HepG2 (cell line): ENCODE measurements around the gene VPS26B. TPM values are rescaled to one million over a fixed set of nuclear protein-coding genes. Genes with fewer than 3 reads are reported as not detected.

ENCODE experiments used
- ATAC-seq: fragments of 200-7000 bp; cut with Tn5 transposase; 3 replicates; pipeline ENCODE4 v1.9.1; 2020; ENCODE audit warnings: mild to moderate bottlenecking, moderate library complexity
- BruUV-seq: library from RNA; stranded (reverse); fragments of 400-500 nt; replicated peaks from 2 replicates; lab custom pipeline; 2021; lab: Mats Ljungman, UMichigan
- CTCF ChIA-PET: fragments of 300-600 bp; formaldehyde crosslinking; extraction: SDS; loops from one replicate; lab custom pipeline; 2021; ENCODE audit warnings: low total read pairs, inconsistent platforms, low intra/inter-chr PET ratio; lab: Yijun Ruan, JAX
- POLR2A ChIA-PET: fragments of 350-600 bp; sonication (Branson Sonifier 250); formaldehyde crosslinking; loops from one replicate; lab custom pipeline; 2020; ENCODE audit warnings: antibody characterized with exemption, inconsistent platforms; lab: Yijun Ruan, JAX
- DNase-seq: peaks from one replicate; pipeline ENCODE4 v3.0.0-alpha.2; 2015; ENCODE audit warnings: low spot score
- FAIRE-seq: peaks from 3 replicates; lab custom pipeline; 2011; peaks lifted over from hg19 to GRCh38; lab: Jason Lieb, UNC
- H2AFZ ChIP-seq: one replicate; pipeline ENCODE4 v1.6.1; 2011; ENCODE audit warnings: low read length, inconsistent platforms
- H3K27ac ChIP-seq: fragments of 300-600 bp; 3 replicates; pipeline ENCODE4 v1.8.0; 2011; ENCODE audit warnings: mixed run types, mild to moderate bottlenecking, mixed read lengths, low read length, inconsistent platforms; ENCODE audit not compliant: insufficient read depth; ENCODE audit errors: extremely low read length
- H3K27me3 ChIP-seq, 2 experiments: fragments of 200-600 bp in 1 of 2; 2 replicates in 1 of 2; 3 replicates in 1 of 2; pipeline versions ENCODE4 v1.6.0 to v1.8.0; 2011; ENCODE audit warnings: low read length in 2 of 2, mild to moderate bottlenecking in 2 of 2, moderate library complexity in 2 of 2, inconsistent platforms in 1 of 2; ENCODE audit not compliant: insufficient read depth in 2 of 2, control insufficient read depth in 1 of 2
- H3K36me3 ChIP-seq, 2 experiments: fragments of 200-600 bp in 1 of 2; replicated peaks in 1 of 2; 2 replicates in 1 of 2; 3 replicates in 1 of 2; pipeline versions ENCODE4 v1.5.1 to v1.8.0; 2011; ENCODE audit warnings: low read length in 2 of 2, inconsistent platforms in 1 of 2; ENCODE audit not compliant: insufficient read depth in 2 of 2, control insufficient read depth in 1 of 2
- H3K4me1 ChIP-seq: 2 replicates; pipeline ENCODE4 v1.5.1; 2012; ENCODE audit warnings: low read length, inconsistent platforms; ENCODE audit not compliant: insufficient read depth
- H3K4me2 ChIP-seq: 2 replicates; pipeline ENCODE4 v1.6.0; 2011; ENCODE audit warnings: low read depth, low read length, inconsistent platforms
- H3K4me3 ChIP-seq, 3 experiments: fragments of 200-600 bp in 1 of 3; sonication (generic), shearing (Covaris generic) in 1 of 3; replicated peaks in 1 of 3; 2 replicates each; pipeline ENCODE4 v1.5.1; 2011 to 2016; ENCODE audit warnings: low read length in 3 of 3, inconsistent platforms in 2 of 3, low read depth in 2 of 3, mild to moderate bottlenecking in 2 of 3, control low read depth in 1 of 3, mixed read lengths in 1 of 3; ENCODE audit not compliant: insufficient read depth in 1 of 3
- H3K79me2 ChIP-seq: one replicate; pipeline ENCODE4 v1.6.1; 2011; ENCODE audit warnings: low read length, inconsistent platforms; ENCODE audit not compliant: insufficient read depth
- H3K9ac ChIP-seq: 2 replicates; pipeline ENCODE4 v1.6.0; 2011; ENCODE audit warnings: mild to moderate bottlenecking, low read depth, low read length, inconsistent platforms; ENCODE audit not compliant: insufficient read depth
- H3K9me3 ChIP-seq: 2 replicates; pipeline ENCODE4 v1.5.1; 2012; ENCODE audit warnings: mild to moderate bottlenecking, low read length
- H4K20me1 ChIP-seq: 2 replicates; pipeline ENCODE4 v1.6.0; 2011; ENCODE audit warnings: inconsistent platforms, mild to moderate bottlenecking, low read length, moderate library complexity; ENCODE audit not compliant: insufficient read depth
- HOXD1 ChIP-seq: sonication (generic); formaldehyde crosslinking; IDR thresholded peaks from 2 replicates; pipeline ENCODE4 v1.5.0; 2020; ENCODE audit warnings: missing genetic modification reagents
- SALL1 ChIP-seq: sonication (generic); formaldehyde crosslinking; IDR thresholded peaks from 2 replicates; pipeline ENCODE4 v1.8.0; 2022; ENCODE audit warnings: mild to moderate bottlenecking, missing genetic modification reagents
- ZBTB7A ChIP-seq: sonication (generic); formaldehyde crosslinking; IDR thresholded peaks from 2 replicates; pipeline ENCODE4 v1.8.0; 2022; ENCODE audit warnings: mild to moderate bottlenecking, missing genetic modification reagents
- ZNF7 ChIP-seq: IDR thresholded peaks from 2 replicates; pipeline ENCODE4 v1.6.1; 2016; ENCODE audit warnings: missing biosample characterization, missing genetic modification reagents
- ZNF768 ChIP-seq: sonication (generic); formaldehyde crosslinking; IDR thresholded peaks from 2 replicates; pipeline ENCODE4 v1.4.0; 2020; ENCODE audit warnings: missing genetic modification reagents
- WGBS: methylation state at CpG from one replicate; pipeline ENCODE4 v1.1.6; 2017; ENCODE audit warnings: low lambda C conversion rate; 5-methylcytosine and 5-hydroxymethylcytosine counted together
- in situ Hi-C: cut with HindIII; loops from 2 replicates; pipeline ENCODE4 v1.10.0; 2017; ENCODE audit warnings: low pct_unique_long_range_greater_than_20kb; ENCODE audit not compliant: extremely low pct_ligation_motif_present
- intact Hi-C: fragments of 100-400 bp; cut with micrococcal nuclease; formaldehyde crosslinking; loops from one replicate; pipeline ENCODE4 v1.10.0; 2022; ENCODE audit not compliant: unreplicated experiment
- polyA plus RNA-seq, 8 experiments: library from polyadenylated mRNA; depleted of rRNA in 3 of 8; stranded (reverse) in 7 of 8; unstranded in 1 of 8; fragments of >200 nt; fragmentation: Illumina TruSeq in 4 of 8; extraction: Trizol in 4 of 8; gene quantifications; 2 replicates each; pipeline versions ENCODE4 v1.2.1 to v1.2.3, GENCODE V29; 2011 to 2016; ENCODE audit warnings: low read depth in 4 of 8, missing spikeins in 1 of 8, mixed read lengths in 1 of 8; ENCODE audit not compliant: insufficient read depth in 1 of 8
- total RNA-seq, 5 experiments: library from RNA; depleted of rRNA; stranded (reverse); fragments of >200 nt; fragmentation: Illumina TruSeq; extraction: Trizol; gene quantifications; 2 replicates each; pipeline ENCODE4 v1.2.3, GENCODE V29; 2016; ENCODE audit warnings: low read depth in 1 of 5
- TF ChIP-seq, protein P1 (sequence below): sonication (generic); formaldehyde crosslinking; IDR thresholded peaks from 2 replicates; pipeline ENCODE4 v1.5.0; 2020; ENCODE audit warnings: mild to moderate bottlenecking, missing genetic modification reagents
- TF ChIP-seq, protein P2 (sequence below): IDR thresholded peaks from 2 replicates; pipeline ENCODE4 v1.6.1; 2012; ENCODE audit warnings: low read length, improper control_type of control experiment
- TF ChIP-seq, protein P3 (sequence below): sonication (generic); formaldehyde crosslinking; IDR thresholded peaks from 2 replicates; pipeline ENCODE4 v1.4.0; 2020; ENCODE audit warnings: mild to moderate bottlenecking, missing genetic modification reagents
- TF ChIP-seq, protein P4 (sequence below): sonication (generic); formaldehyde crosslinking; IDR thresholded peaks from 2 replicates; pipeline ENCODE4 v1.5.0; 2020; ENCODE audit warnings: missing genetic modification reagents, mild to moderate bottlenecking, borderline replicate concordance

The VPS26B gene
- total and polyA plus RNA-seq, 2 of the 13 experiments (the other 11 are each of a cell fraction or from before 2014, with no cell fraction given) = 20.2 to 23.2 TPM

DNA sequence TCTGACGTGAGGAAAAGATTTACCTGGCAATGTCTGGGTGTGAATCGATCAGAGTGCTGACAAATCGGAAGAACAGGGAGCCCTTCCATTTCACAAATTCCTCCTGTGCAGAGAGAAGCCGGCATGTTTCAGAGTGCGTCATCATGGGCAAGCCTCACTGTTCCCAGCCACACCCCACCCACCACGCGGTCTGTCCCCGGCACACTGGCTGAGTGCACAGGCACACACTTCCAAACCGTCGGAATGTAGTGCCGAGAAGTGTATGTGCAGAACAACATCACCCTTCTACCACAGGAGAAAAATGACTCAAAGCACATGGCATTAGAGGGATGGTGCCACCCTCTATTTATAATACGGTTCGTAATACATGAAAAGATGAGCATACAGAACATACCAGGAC, 48.2 kb upstream of the VPS26B start (continued):
- TF ChIP-seq, protein P1, sequence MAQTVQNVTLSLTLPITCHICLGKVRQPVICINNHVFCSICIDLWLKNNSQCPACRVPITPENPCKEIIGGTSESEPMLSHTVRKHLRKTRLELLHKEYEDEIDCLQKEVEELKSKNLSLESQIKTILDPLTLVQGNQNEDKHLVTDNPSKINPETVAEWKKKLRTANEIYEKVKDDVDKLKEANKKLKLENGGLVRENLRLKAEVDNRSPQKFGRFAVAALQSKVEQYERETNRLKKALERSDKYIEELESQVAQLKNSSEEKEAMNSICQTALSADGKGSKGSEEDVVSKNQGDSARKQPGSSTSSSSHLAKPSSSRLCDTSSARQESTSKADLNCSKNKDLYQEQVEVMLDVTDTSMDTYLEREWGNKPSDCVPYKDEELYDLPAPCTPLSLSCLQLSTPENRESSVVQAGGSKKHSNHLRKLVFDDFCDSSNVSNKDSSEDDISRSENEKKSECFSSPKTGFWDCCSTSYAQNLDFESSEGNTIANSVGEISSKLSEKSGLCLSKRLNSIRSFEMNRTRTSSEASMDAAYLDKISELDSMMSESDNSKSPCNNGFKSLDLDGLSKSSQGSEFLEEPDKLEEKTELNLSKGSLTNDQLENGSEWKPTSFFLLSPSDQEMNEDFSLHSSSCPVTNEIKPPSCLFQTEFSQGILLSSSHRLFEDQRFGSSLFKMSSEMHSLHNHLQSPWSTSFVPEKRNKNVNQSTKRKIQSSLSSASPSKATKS (CRISPR knock-in tag) = no peak
- TF ChIP-seq, protein P2, sequence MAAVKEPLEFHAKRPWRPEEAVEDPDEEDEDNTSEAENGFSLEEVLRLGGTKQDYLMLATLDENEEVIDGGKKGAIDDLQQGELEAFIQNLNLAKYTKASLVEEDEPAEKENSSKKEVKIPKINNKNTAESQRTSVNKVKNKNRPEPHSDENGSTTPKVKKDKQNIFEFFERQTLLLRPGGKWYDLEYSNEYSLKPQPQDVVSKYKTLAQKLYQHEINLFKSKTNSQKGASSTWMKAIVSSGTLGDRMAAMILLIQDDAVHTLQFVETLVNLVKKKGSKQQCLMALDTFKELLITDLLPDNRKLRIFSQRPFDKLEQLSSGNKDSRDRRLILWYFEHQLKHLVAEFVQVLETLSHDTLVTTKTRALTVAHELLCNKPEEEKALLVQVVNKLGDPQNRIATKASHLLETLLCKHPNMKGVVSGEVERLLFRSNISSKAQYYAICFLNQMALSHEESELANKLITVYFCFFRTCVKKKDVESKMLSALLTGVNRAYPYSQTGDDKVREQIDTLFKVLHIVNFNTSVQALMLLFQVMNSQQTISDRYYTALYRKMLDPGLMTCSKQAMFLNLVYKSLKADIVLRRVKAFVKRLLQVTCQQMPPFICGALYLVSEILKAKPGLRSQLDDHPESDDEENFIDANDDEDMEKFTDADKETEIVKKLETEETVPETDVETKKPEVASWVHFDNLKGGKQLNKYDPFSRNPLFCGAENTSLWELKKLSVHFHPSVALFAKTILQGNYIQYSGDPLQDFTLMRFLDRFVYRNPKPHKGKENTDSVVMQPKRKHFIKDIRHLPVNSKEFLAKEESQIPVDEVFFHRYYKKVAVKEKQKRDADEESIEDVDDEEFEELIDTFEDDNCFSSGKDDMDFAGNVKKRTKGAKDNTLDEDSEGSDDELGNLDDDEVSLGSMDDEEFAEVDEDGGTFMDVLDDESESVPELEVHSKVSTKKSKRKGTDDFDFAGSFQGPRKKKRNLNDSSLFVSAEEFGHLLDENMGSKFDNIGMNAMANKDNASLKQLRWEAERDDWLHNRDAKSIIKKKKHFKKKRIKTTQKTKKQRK = no peak
- TF ChIP-seq HOXD1 (CRISPR knock-in tag) = no peak
- TF ChIP-seq ZNF7 = no peak

DNA sequence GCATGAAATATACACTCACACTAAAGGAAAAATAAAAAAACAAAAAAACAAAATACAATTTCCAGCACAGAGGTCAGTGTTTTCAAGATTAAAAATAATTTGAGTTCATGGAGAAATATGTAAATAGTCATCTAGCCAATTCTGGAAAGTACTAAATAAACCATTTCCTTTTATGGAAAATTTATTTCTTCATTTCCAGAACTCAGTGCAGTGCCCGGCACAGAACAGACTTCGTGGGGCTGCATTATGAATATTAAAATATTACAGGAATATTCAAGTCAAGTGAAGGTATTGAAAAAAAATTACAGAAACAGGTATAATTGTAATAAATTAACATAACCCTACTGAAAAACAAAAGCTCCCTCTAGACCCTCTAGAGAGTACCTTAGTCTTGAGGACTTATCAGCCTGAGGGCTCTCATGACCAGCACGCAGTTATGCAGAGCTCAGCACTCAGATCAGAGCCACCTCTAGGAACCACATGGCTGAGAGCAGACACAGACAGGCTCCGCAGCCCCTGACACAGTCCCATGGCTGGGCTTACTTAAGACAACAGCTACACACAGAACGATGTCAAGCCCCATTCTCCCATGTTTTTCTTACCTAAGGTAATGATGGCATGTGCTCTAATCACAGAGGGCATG, 46.3 kb upstream of the VPS26B start:
- in situ Hi-C loops = no loop called here
- no peak for ATAC-seq
- TF ChIP-seq ZBTB7A (no peak), ZNF768 (CRISPR knock-in tag) (no peak), ZNF7 (no peak), SALL1 (CRISPR knock-in tag) (no peak)
- TF ChIP-seq, protein P3, sequence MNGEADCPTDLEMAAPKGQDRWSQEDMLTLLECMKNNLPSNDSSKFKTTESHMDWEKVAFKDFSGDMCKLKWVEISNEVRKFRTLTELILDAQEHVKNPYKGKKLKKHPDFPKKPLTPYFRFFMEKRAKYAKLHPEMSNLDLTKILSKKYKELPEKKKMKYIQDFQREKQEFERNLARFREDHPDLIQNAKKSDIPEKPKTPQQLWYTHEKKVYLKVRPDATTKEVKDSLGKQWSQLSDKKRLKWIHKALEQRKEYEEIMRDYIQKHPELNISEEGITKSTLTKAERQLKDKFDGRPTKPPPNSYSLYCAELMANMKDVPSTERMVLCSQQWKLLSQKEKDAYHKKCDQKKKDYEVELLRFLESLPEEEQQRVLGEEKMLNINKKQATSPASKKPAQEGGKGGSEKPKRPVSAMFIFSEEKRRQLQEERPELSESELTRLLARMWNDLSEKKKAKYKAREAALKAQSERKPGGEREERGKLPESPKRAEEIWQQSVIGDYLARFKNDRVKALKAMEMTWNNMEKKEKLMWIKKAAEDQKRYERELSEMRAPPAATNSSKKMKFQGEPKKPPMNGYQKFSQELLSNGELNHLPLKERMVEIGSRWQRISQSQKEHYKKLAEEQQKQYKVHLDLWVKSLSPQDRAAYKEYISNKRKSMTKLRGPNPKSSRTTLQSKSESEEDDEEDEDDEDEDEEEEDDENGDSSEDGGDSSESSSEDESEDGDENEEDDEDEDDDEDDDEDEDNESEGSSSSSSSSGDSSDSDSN (CRISPR knock-in tag) = no peak
- TF ChIP-seq, protein P4, sequence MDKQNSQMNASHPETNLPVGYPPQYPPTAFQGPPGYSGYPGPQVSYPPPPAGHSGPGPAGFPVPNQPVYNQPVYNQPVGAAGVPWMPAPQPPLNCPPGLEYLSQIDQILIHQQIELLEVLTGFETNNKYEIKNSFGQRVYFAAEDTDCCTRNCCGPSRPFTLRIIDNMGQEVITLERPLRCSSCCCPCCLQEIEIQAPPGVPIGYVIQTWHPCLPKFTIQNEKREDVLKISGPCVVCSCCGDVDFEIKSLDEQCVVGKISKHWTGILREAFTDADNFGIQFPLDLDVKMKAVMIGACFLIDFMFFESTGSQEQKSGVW (CRISPR knock-in tag) = no peak

More for the DNA sequence above, 46.3 kb upstream of the VPS26B start:
- DNase-seq (no peak), FAIRE-seq (no peak)
- H3K36me3 ChIP-seq = peaks cover 13 to 68% of the 10 kb centered on the region in 2 experiments; a peak in 4 of 5 replicates
- H3K4me3 ChIP-seq = no peak overlapping the region
- intact Hi-C loops = no loop called here
- H3K79me2 ChIP-seq = no peaks in the 10 kb centered on the region
- H3K27ac ChIP-seq = no peak overlapping the region
- no peak overlapping the region for H2AFZ ChIP-seq
- ChIA-PET CTCF (no interaction called here), POLR2A (no interaction called here)
- no peak overlapping the region for H3K9ac ChIP-seq
- no peak overlapping the region for H3K4me2 ChIP-seq
- H3K9me3 ChIP-seq = no peaks in the 10 kb centered on the region
- H4K20me1 ChIP-seq = no peaks in the 10 kb centered on the region
- WGBS = 99% methylated on average over 5 of the region's 5 CpGs
- BruUV-seq = no TSS peak
- H3K4me1 ChIP-seq = no peaks in the 10 kb centered on the region
- H3K27me3 ChIP-seq = no peaks in the 10 kb centered on the region
